ENCODE measurements around the gene TRPV4.

Gene TRPV4

GRCh38 chr12:109775172-109775881, 57.9 kb downstream of the TRPV4 start:
- DNase-seq: peak; percentile 78

GRCh38 chr12:109773384-109774011, 59.7 kb downstream of the TRPV4 start:
- no peak for DNase-seq

- no peak for DNase-seq
Measured at GRCh38 chr12:109772622-109773321, 60.4 kb downstream of the TRPV4 start.

GRCh38 chr12:109771746-109772621, 61.2 kb downstream of the TRPV4 start:
- no peak for DNase-seq

- no peak for DNase-seq
Measured at GRCh38 chr12:109770861-109771670, 62.1 kb downstream of the TRPV4 start.

GRCh38 chr12:109770104-109770860, 62.9 kb downstream of the TRPV4 start:
- no peak for DNase-seq

GRCh38 chr12:109768901-109769670, 64.1 kb downstream of the TRPV4 start:
- no peak for DNase-seq

GRCh38 chr12:109767991-109768900, 65.0 kb downstream of the TRPV4 start:
- DNase-seq: no peak

- DNase-seq: no peak
Measured at GRCh38 chr12:109767456-109767855, 65.7 kb downstream of the TRPV4 start.

GRCh38 chr12:109766251-109766778, 66.9 kb downstream of the TRPV4 start:
- DNase-seq: no peak

GRCh38 chr12:109765446-109765810, 67.8 kb downstream of the TRPV4 start:
- DNase-seq: no peak

- no peak for DNase-seq
Measured at GRCh38 chr12:109764776-109765445, 68.3 kb downstream of the TRPV4 start.

GRCh38 chr12:109764123-109764522, 69.1 kb downstream of the TRPV4 start:
- DNase-seq: no peak

GRCh38 chr12:109763201-109763841, 69.9 kb downstream of the TRPV4 start:
- no peak for DNase-seq

- no peak for DNase-seq
Measured at GRCh38 chr12:109762673-109763191, 70.5 kb downstream of the TRPV4 start.

GRCh38 chr12:109762071-109762672, 71.0 kb downstream of the TRPV4 start:
- DNase-seq: no peak

Data from right hindlimb (tissue), 1 donor.